UCSD-AML1 (cell line): ENCODE measurements around the gene LCE2C.

Experiments
- DNase-seq: peaks from one replicate; lab custom pipeline; 2025; ENCODE audit not compliant: unreplicated experiment; lab: John Stamatoyannopoulos, UW

The LCE2C gene

GRCh38 chr1:152718238-152718637 lies 43.2 kb downstream of the LCE2C start:
- DNase-seq: no peak

- DNase-seq: no peak
Measured at GRCh38 chr1:152725261-152725660, 50.2 kb downstream of the LCE2C start.
